Fibroblast of lung (primary cell): ENCODE measurements around the gene RCL1. TPM values are rescaled to one million over a fixed set of nuclear protein-coding genes. Genes with fewer than 3 reads are reported as not detected.
"Not testable (repeated sequence)": the region's sequence is repeated elsewhere in the genome, so short reads cannot be mapped to it uniquely, and the experiment has no call there.

Experiments used
- DNase-seq, 2 donors: peaks; one replicate each; pipeline versions ENCODE4 v3.0.0 to v3.0.0-alpha.2; 2010; ENCODE audit warnings: low read depth in 2 of 2
- H2AFZ ChIP-seq: 2 replicates; pipeline ENCODE4 v1.5.1; 2012; ENCODE audit warnings: low read length, control low read depth, inconsistent platforms
- H3K27ac ChIP-seq: 2 replicates; pipeline ENCODE4 v1.5.1; 2011; ENCODE audit warnings: low read length, control low read depth; ENCODE audit not compliant: insufficient read depth
- H3K27me3 ChIP-seq: 2 replicates; pipeline ENCODE4 v1.5.1; 2011; ENCODE audit warnings: mild to moderate bottlenecking, low read length; ENCODE audit not compliant: control insufficient read depth, insufficient read depth
- H3K36me3 ChIP-seq: 2 replicates; pipeline ENCODE4 v1.5.1; 2011; ENCODE audit warnings: low read length; ENCODE audit not compliant: control insufficient read depth, insufficient read depth
- H3K4me1 ChIP-seq: 2 replicates; pipeline ENCODE4 v1.5.1; 2011; ENCODE audit warnings: low read length; ENCODE audit not compliant: control insufficient read depth, insufficient read depth; ENCODE audit errors: extremely low read depth
- H3K4me2 ChIP-seq: 2 replicates; pipeline ENCODE4 v1.5.1; 2011; ENCODE audit warnings: low read length, control low read depth; ENCODE audit not compliant: insufficient read depth; ENCODE audit errors: extremely low read depth
- H3K4me3 ChIP-seq, 4 experiments: fragments of 200-600 bp in 1 of 4; sonication (generic) in 1 of 4; replicated peaks in 1 of 4; 2 replicates each; pipeline ENCODE4 v1.5.1; 2011 to 2016; ENCODE audit warnings: low read length in 4 of 4, low read depth in 3 of 4, mild to moderate bottlenecking in 3 of 4, control low read depth in 2 of 4, inconsistent platforms in 1 of 4, mixed read lengths in 1 of 4; ENCODE audit not compliant: insufficient read depth in 1 of 4; ENCODE audit errors: control extremely low read depth in 1 of 4
- H3K79me2 ChIP-seq: 2 replicates; pipeline ENCODE4 v1.5.1; 2012; ENCODE audit warnings: mild to moderate bottlenecking, low read length, inconsistent platforms; ENCODE audit not compliant: control insufficient read depth, insufficient read depth
- H3K9ac ChIP-seq: 2 replicates; pipeline ENCODE4 v1.5.1; 2011; ENCODE audit warnings: mild to moderate bottlenecking, low read length, control low read depth; ENCODE audit not compliant: insufficient read depth
- H3K9me3 ChIP-seq: 2 replicates; pipeline ENCODE4 v1.5.1; 2012; ENCODE audit warnings: low read depth, low read length; ENCODE audit not compliant: control insufficient read depth, insufficient read depth
- H4K20me1 ChIP-seq: 2 replicates; pipeline ENCODE4 v1.5.1; 2011; ENCODE audit warnings: low read length; ENCODE audit not compliant: control insufficient read depth, insufficient read depth; ENCODE audit errors: extremely low read depth
- EZH2 ChIP-seq: IDR thresholded peaks from 2 replicates; pipeline ENCODE4 v1.5.1; 2012; ENCODE audit warnings: low read length, control low read depth, mild to moderate bottlenecking; ENCODE audit errors: missing control alignments
- polyA plus RNA-seq, 2 donors: library from polyadenylated mRNA; depleted of rRNA in 1 of 2; stranded (reverse) in 1 of 2; unstranded in 1 of 2; fragments of >200 nt; gene quantifications; 2 replicates each; pipeline ENCODE4 v1.2.1, GENCODE V29; 2011 to 2012; ENCODE audit warnings: missing spikeins in 1 of 2
- total RNA-seq: library from RNA; depleted of rRNA; stranded (reverse); fragments of >200 nt; gene quantifications from 2 replicates; pipeline ENCODE4 v1.2.1, GENCODE V29; 2014
- TF ChIP-seq, protein P1 (sequence below), 2 donors: IDR thresholded peaks in 1 of 2; conservative IDR thresholded peaks in 1 of 2; 1 replicate in 1 of 2; 2 replicates in 1 of 2; pipeline ENCODE4 v1.5.1; 2011 to 2012; ENCODE audit warnings: low read length in 2 of 2, control low read depth in 1 of 2, inconsistent platforms in 1 of 2, low read depth in 1 of 2, mild to moderate bottlenecking in 1 of 2

The RCL1 gene
- total and polyA plus RNA-seq, 2 donors (not counting 1 experiment from before 2014, with no cell fraction given), result 5.0 to 14.5 TPM

GRCh38 chr9:4781408-4781807 is 11.3 kb upstream of the RCL1 start:
- no peak for DNase-seq
- H3K4me3 ChIP-seq, result no peak overlapping the region
- TF ChIP-seq, protein P1, sequence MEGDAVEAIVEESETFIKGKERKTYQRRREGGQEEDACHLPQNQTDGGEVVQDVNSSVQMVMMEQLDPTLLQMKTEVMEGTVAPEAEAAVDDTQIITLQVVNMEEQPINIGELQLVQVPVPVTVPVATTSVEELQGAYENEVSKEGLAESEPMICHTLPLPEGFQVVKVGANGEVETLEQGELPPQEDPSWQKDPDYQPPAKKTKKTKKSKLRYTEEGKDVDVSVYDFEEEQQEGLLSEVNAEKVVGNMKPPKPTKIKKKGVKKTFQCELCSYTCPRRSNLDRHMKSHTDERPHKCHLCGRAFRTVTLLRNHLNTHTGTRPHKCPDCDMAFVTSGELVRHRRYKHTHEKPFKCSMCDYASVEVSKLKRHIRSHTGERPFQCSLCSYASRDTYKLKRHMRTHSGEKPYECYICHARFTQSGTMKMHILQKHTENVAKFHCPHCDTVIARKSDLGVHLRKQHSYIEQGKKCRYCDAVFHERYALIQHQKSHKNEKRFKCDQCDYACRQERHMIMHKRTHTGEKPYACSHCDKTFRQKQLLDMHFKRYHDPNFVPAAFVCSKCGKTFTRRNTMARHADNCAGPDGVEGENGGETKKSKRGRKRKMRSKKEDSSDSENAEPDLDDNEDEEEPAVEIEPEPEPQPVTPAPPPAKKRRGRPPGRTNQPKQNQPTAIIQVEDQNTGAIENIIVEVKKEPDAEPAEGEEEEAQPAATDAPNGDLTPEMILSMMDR (conservative IDR thresholded peaks at IDR 0.05 in 1 of 2, IDR thresholded peaks at IDR 0.05 in 1 of 2; ENCODE audit: low read depth in 1 of 2, low read length in 2 of 2), result no peak
- no peak for TF ChIP-seq EZH2
- no peak overlapping the region for H3K4me2 ChIP-seq
- H3K27ac ChIP-seq, result no peak overlapping the region
- H3K27me3 ChIP-seq, result no peaks in the 10 kb centered on the region
- H3K4me1 ChIP-seq, result no peaks in the 10 kb centered on the region
- H4K20me1 ChIP-seq, result no peaks in the 10 kb centered on the region
- H3K36me3 ChIP-seq, result no peaks in the 10 kb centered on the region
- H3K79me2 ChIP-seq, result no peaks in the 10 kb centered on the region
- H3K9ac ChIP-seq, result no peak overlapping the region
- H2AFZ ChIP-seq, result no peak overlapping the region
- no peaks in the 10 kb centered on the region for H3K9me3 ChIP-seq

DNA sequence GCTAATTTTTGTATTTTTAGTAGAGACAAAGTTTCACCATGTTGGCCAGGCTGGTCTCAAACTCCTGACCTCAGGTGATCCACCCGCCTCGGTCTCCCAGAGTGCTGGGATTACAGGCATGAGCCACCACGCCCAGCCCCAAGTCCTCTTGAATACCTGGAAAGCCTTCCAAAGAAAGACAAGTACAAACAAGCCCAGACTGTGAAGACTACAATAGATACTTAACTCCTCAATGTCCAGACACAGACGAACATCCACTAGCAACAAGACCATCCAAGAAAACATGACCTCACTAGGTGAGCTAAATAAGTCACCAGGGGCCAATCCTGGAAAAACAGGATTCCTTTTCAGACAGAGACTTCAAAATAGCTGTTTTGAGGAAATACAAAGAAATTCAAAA is 9.6 kb upstream of the RCL1 start:
- not testable (repeated sequence) for H3K4me1 ChIP-seq, DNase-seq, H3K36me3 ChIP-seq, H3K9me3 ChIP-seq, H2AFZ ChIP-seq, H3K4me3 ChIP-seq, H3K4me2 ChIP-seq, H4K20me1 ChIP-seq, H3K27ac ChIP-seq, H3K27me3 ChIP-seq, H3K9ac ChIP-seq, H3K79me2 ChIP-seq

DNA sequence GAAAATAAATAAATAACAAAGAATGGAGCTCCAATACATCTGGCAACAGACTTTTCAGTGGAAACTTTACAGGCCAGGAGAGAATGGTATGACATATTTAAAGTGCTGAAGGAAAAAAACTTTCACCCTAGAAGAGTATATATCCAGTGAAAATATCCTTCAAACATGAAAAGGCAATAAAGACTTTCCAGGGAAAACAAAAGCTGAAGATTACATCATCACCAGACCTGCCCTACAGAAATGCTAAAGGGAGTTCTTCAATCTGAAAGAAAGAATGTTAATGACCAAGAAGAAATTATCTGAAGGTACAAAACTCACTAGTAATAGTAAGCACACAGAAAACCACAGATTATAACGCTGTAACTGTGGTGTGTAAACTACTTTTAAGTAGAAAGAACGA is 8.3 kb upstream of the RCL1 start:
- no peaks in the 10 kb centered on the region for H3K79me2 ChIP-seq
- H3K4me2 ChIP-seq, result no peak overlapping the region
- no peak overlapping the region for H3K4me3 ChIP-seq
- H3K4me1 ChIP-seq, result no peaks in the 10 kb centered on the region
- H3K27me3 ChIP-seq, result no peaks in the 10 kb centered on the region
- no peaks in the 10 kb centered on the region for H4K20me1 ChIP-seq
- DNase-seq, result no peak
- no peak overlapping the region for H2AFZ ChIP-seq
- TF ChIP-seq, protein P1 (conservative IDR thresholded peaks at IDR 0.05 in 1 of 2, IDR thresholded peaks at IDR 0.05 in 1 of 2; ENCODE audit: low read depth in 1 of 2, low read length in 2 of 2), result no peak
- no peak for TF ChIP-seq EZH2
- no peaks in the 10 kb centered on the region for H3K36me3 ChIP-seq
- no peak overlapping the region for H3K27ac ChIP-seq
- H3K9ac ChIP-seq, result no peak overlapping the region
- H3K9me3 ChIP-seq, result no peaks in the 10 kb centered on the region
